Measurements from ENCODE around the gene TIMM17A. TPM values are rescaled to one million over a fixed set of nuclear protein-coding genes. Genes with fewer than 3 reads are reported as not detected.
A peak's percentile ranks its signal among the peaks of the same experiment; 100 is the strongest.

Gene TIMM17A
- total and polyA plus RNA-seq, 10 donors = 20.8 to 38.3 (median 29.6) TPM

GRCh38 chr1:201930803-201931202, 24.5 kb upstream of the TIMM17A start:
- WGBS, 5 donors = 72 to 82% (median 75%) methylated on average over 5 of the region's 5 CpGs
- Histone ChIP-seq H3K27me3 (replicated peaks in 1 of 7) (peaks cover 0 to 10% (median 0%) of the 10 kb centered on the region in 7 donors), H3K4me1 (no peaks in the 10 kb centered on the region), H3K4me3 (no peak overlapping the region), H3K36me3 (no peaks in the 10 kb centered on the region), H3K27ac (no peak overlapping the region), H3K9me3 (no peaks in the 10 kb centered on the region)
- intact Hi-C loops (cut with DNase I; ENCODE audit: low total_unique reads) = no loop called here
- TF ChIP-seq, protein P1, sequence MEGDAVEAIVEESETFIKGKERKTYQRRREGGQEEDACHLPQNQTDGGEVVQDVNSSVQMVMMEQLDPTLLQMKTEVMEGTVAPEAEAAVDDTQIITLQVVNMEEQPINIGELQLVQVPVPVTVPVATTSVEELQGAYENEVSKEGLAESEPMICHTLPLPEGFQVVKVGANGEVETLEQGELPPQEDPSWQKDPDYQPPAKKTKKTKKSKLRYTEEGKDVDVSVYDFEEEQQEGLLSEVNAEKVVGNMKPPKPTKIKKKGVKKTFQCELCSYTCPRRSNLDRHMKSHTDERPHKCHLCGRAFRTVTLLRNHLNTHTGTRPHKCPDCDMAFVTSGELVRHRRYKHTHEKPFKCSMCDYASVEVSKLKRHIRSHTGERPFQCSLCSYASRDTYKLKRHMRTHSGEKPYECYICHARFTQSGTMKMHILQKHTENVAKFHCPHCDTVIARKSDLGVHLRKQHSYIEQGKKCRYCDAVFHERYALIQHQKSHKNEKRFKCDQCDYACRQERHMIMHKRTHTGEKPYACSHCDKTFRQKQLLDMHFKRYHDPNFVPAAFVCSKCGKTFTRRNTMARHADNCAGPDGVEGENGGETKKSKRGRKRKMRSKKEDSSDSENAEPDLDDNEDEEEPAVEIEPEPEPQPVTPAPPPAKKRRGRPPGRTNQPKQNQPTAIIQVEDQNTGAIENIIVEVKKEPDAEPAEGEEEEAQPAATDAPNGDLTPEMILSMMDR (IDR thresholded peaks at IDR 0.05 in 8 of 11, conservative IDR thresholded peaks at IDR 0.05 in 3 of 11) = no peak
- no peak for TF ChIP-seq POLR2AphosphoS5 (IDR thresholded peaks at IDR 0.05)
- no peak for TF ChIP-seq POLR2A (IDR thresholded peaks at IDR 0.05)
- DNase-seq = no peak

DNA sequence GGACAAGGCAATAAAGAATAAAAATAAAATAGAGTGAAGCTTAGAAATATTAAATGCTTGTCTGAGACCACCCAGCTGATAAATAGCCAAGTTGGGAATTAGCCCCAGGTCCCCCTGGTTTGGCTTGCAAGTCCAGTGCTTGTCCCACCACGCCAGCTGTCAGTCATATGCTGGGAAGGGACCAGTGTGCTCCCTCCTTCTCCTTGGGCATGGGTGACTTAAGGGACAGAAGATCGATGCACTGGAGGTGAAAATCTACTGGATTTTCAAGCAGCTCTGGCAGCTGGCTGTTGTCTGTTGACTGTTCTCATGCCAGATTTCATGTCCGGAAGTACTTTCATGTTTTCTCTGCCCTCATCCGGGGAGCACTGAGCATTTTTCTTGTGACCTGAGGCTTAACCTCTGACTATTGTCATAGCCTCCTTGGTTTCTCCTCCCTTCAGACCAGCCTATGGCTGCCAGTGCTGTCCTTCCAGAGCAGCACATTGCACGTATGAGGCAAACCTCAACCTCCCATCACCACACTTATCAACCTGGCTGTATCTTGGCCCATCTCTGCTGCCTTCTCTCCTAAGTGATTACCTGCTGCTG, 21.4 kb upstream of the TIMM17A start:
- H3K9me3 ChIP-seq = no peaks in the 10 kb centered on the region
- intact Hi-C loops (cut with DNase I; ENCODE audit: low total_unique reads) = no loop called here
- H3K36me3 ChIP-seq = no peaks in the 10 kb centered on the region
- H3K27me3 ChIP-seq (replicated peaks in 1 of 7) = peaks cover 0 to 10% (median 0%) of the 10 kb centered on the region in 7 donors
- TF ChIP-seq POLR2A (IDR thresholded peaks at IDR 0.05) = no peak
- no peak for TF ChIP-seq POLR2AphosphoS5 (IDR thresholded peaks at IDR 0.05)
- TF ChIP-seq, protein P1 (IDR thresholded peaks at IDR 0.05 in 8 of 11, conservative IDR thresholded peaks at IDR 0.05 in 3 of 11) = no peak
- no peak overlapping the region for H3K4me3 ChIP-seq
- no peak for DNase-seq
- H3K27ac ChIP-seq = peak overlapping the region in 3 of 8 donors; percentile 3 to 40 (median 30)
- WGBS, 5 donors = 57 to 74% (median 68%) methylated on average over 5 of the region's 5 CpGs
- peaks cover 0 to 6% (median 0%) of the 10 kb centered on the region in 6 donors for H3K4me1 ChIP-seq

- Histone ChIP-seq H3K27ac (peak overlapping the region in 2 of 8 donors; percentile 11 to 13), H3K36me3 (no peaks in the 10 kb centered on the region), H3K9me3 (no peaks in the 10 kb centered on the region), H3K4me3 (no peak overlapping the region), H3K4me1 (peaks cover 0 to 6% (median 0%) of the 10 kb centered on the region in 6 donors), H3K27me3 (replicated peaks in 1 of 7) (peaks cover 0 to 7% (median 0%) of the 10 kb centered on the region in 7 donors)
- intact Hi-C loops (cut with DNase I; ENCODE audit: low total_unique reads) = no loop called here
- 52 to 65% (median 63%) methylated on average over 5 of the region's 5 CpGs for WGBS, 5 donors
- no peak for DNase-seq
- TF ChIP-seq POLR2AphosphoS5 (IDR thresholded peaks at IDR 0.05) = no peak
Measured at GRCh38 chr1:201937624-201938213, 17.6 kb upstream of the TIMM17A start.

GRCh38 chr1:201938440-201939035, 16.8 kb upstream of the TIMM17A start:
- Histone ChIP-seq H3K27me3 (replicated peaks in 1 of 7) (peaks cover 0 to 11% (median 0%) of the 10 kb centered on the region in 7 donors), H3K4me3 (no peak overlapping the region), H3K4me1 (peaks cover 0 to 6% (median 0%) of the 10 kb centered on the region in 6 donors), H3K27ac (peak overlapping the region in 4 of 8 donors; percentile 11 to 36 (median 14)), H3K9me3 (no peaks in the 10 kb centered on the region), H3K36me3 (no peaks in the 10 kb centered on the region)
- intact Hi-C loops (cut with DNase I; ENCODE audit: low total_unique reads) = no loop called here
- 76 to 84% (median 78%) methylated on average over 4 of the region's 4 CpGs for WGBS, 5 donors
- TF ChIP-seq, protein P1 (IDR thresholded peaks at IDR 0.05 in 8 of 11, conservative IDR thresholded peaks at IDR 0.05 in 3 of 11) = no peak
- TF ChIP-seq POLR2A (IDR thresholded peaks at IDR 0.05) (no peak), POLR2AphosphoS5 (IDR thresholded peaks at IDR 0.05) (no peak)
- no peak for DNase-seq

Data from spleen (tissue), 11 donors.